Measurements from ENCODE around the gene MEN1.

MEN1 gene

DNA sequence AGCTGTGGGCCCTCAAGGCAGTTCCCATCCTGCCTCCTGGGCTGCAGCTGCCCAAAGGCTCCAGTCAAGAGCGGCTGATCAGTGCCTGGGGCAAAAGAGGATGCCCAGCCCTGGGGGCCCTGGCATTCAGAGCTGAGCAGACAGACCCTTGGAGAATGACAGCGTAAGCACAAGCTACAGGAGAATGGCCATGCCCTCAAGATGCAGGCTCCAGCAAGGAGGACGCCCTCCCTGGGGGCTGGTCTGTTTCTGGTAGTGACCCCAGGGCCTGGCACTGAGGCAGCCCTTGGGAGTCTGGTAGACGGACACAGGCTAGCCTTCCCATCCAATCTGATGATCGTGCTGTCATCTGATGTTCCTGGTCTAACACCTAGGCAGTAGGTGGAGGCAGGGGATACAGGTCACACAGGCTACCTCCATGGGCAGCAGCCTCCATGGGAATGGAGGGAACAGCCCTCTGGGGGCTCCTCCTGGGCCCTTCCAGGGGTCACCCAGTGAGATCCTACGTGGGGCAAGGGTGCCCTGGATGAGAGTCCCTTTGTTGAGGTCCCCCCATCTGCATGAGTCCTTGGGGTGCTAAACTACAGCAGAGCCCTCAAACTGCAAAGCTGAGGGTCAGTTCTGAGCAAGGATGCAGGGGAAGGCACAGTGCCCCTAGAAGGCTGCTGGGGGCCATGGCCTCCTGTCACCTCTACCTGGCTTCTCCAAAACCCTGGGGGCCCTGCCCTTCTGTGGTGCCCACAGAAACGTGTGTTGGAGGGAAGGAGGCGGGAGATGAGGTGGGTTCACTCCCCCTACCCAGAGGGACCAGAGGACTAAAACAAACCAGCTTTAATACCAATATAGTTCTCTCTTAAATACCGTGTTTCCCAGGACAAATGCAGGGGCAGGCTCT is 21.8 kb downstream of the MEN1 start:
- no peak for DNase-seq

DNA sequence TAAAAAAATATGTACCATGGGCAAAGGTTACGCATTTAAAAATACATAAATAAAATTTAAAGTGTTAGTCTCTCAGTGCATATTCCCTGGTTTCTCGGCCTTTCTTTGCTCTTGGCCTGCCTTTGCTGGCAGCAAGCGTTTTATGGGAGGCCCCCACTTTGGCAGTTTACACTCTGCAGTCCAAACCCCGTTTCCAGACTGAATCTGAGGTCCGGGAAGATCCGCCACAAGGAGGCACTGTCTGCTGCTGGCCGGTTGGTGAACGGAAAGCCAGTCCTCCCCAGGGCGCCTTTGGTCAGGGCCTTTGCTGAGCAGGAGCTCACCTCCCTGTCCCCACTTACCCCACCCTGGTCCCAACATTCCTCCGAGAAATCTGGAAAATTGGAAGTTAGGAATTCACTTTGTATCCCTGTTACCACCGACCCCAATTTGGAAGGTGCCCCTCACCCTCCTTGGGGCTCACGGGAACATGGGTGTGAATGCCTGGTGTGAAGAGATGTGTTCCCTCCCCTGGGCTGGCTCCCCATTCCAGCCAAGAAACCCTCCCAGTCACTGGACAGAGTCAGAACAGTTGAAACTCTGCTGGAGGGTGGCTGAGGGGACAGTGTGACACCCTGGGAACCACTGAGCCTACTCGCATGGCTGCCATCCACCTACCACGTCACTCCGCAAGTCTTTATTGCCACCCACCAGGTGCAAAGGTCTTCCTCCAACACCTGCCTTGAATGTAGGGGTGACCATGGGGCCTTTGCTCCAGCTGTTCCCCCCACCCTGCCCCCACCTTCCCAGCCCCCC is 22.6 kb downstream of the MEN1 start:
- DNase-seq = peak in 22 of 56 donors; percentile 10 to 59 (median 28)

DNA sequence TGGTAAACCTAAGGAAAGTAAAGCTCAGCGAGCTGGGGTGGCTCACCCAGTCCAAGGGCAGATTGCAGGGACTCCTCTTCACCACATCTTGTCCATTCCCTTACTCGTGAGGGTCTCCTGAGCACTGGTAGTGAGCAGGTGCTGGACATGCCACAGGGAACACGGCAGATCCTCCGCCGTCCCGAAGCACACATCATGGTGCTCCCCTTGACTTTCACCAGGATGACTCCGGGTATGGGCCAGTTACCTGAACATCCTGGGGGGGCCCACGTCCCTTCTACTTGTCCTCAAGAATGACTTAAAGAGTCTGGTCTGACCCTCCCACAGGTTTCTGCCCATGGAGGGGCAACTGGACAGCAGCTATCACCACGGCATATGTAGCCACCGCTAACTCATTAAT is 24.0 kb downstream of the MEN1 start:
- no peak for DNase-seq

DNA sequence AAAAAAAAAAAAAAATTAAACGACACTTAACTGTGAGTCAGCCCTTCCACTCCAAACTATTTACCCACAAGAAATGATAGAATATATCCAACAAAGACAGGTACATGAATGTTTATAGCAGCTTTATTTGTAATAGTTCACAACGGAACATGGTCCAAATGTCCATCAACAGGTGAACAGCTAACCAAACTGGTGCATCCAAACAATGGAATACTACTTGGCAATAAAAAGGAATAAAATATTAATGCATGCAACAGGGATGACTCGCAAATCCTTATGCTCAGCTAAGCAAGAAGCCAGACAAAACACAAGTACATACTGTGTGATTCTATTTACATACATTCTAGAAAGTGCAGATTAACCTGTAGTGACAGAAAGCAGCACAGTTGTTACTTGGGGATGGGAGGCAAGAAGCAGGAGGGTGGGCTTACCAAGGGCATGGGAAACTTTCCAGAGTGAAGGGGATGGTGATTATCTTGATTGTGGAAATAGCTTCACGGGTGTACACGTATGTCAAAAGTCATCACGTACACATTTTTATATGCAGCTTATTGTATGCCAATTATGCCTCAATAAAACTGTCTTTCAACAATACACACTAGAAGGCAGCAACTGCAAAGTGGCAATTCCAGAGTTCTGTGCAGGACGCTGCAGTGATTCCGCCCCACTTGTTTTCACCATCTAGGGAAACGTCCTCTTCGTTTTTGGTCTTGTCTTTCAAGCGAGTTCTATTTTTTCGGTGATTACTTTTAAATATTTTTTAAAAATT is 25.4 kb downstream of the MEN1 start:
- DNase-seq = no peak

DNA sequence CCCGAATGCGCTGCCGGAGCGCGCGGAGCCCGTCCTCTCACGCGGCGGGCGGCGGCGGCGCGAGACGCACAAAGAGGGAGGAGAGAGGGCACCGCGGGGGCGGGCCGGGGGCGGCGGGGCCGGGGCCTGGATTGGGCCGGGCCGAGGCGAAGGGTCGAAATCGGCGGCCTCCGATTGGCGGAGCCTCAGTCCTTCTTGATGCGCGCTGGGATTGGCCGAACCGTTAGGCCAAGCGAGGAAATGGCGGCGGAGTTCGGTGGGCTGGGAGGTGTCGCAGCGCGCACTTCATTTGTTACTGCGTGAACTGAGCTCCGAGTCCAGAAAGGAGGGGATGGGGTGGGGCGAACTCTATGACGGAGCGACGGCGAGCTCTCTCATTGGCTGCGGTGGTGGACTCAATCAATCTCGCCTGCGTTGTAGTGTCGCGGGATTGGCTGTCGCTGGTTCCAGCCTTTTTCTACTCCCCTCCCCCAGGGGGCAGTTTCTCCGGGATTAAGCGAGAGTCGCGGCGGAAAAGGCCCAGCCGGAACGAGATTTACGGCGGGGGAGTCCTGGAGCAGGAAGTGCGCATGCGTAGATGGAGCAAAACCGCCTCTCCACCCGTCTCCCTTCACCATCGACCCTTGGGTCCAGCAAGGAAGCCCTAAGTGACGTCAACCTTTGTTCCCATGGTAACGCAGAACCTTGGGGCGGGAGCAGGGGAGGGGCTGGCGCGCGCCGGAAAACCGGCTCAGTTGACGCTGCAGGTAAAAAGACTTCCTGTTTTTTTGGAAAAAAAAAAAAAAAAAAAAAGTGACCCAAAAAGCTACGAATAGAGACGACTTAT is 31.7 kb downstream of the MEN1 start, which contains the start of gene SF1:
TSS of gene SF1 (minus strand) at position 70 of the 826 bp plus-strand sequence. CDS start 150 bp downstream, outside the sequence.
- DNase-seq = peak; percentile 93 to 100 (median 99)

DNA sequence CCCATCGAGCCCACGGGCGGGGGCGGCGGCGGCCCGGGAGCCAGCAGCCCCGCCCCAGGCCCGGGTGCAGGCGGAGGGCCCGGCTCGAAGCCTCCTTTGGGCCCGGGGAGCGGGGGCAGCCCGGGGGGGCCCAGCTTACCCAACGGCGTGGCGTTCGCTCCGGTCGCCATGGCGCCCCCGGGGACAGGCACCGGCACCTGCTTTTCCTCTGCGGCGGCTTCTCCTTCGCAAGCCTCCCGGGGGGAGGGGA is 32.2 kb downstream of the MEN1 start:
- no peak for DNase-seq

DNA sequence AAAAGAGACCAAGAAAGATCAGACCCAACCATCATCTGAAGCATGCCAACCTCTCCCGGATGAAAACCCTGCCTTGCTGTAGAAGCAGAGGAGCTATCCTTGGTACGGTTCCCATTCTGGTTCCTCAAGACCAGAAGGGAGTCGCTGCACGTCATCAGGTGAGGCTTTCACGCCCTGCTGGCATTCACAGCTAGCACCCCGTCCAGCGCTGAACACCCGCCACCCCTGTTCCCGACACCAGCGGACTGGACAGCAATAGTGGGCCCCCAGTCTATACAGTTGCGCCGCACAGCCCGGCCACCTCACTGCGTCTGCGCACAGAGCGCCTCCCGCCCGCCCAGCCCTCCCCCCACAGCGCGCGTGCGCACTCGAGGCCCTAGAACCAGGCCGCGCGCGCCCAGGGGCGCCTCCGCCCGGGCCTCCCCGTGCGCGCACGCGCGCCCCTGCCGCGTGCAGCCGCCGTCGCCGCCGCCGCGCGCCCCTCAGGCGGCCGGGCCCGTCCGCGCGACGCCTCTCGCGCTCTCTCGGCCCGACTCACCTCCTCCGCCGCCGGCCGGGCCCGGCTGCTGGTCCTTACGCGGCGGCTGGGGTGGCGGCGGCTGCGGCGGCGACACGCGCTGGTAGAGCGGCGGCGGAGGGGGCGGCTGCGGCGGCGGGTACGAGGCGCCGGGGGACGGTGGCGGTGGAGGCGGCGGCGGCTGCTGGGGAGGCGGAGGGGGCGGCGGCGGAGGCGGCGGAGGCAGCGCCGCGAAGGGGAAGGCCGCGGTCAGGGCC is 32.7 kb downstream of the MEN1 start:
- peak in 50 of 56 donors; percentile 21 to 89 (median 72) for DNase-seq

DNA sequence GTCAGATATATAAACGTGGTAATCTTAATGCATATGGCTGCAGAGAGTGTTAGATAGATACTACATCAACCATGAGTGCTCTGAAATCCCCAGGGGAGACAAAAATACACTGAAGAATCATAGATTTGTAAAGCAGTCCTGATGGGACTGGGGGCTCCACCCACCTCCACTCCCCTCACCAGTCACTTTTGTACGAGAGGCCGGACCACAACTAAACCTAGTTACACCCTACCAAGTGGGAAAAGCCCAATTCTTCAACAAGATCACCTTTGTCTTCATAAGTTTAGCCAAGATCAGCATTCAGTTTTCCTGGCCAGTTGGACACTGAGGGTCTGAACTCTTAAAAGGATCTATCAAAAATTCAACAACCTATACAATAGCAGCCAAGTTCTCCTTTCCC is 33.5 kb downstream of the MEN1 start:
- DNase-seq = no peak

DNA sequence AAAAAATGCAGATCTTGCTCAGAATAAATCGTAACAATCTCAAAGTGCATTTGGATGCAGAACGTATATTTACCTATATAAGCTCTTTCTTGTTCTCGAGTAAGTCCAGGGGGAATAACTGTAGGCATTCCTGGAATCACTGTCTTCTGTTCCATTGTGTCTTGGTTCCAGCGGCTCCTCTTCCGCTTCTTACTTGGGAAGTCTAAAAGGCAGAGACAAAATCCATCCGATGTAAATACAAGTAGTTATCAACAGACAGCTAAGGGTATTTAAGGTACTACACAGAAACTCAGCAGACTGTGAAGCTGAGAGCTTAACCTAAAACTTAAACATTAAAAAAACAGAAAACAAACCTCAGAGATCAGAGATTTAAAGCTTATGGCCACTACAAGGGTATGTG is 33.9 kb downstream of the MEN1 start:
- no peak for DNase-seq

DNA sequence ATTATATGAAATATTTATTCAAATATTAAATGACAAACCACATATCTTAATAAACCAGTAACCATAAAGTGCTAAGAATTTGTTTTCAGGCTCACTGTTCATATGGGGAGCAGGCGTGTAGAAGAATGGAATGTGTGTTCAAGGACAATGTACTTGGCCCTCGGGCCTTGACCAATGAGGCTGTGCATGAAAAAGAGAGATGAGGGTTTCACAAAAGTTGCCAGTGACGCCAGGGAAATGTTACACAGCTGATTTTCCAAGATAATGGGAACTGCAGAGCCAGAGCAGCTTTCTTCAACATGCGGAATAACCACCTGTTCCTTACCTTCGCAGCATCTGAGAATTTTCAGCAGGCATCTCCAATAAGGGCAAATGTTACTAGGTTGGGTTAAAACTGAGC is 36.2 kb downstream of the MEN1 start:
- no peak for DNase-seq

DNA sequence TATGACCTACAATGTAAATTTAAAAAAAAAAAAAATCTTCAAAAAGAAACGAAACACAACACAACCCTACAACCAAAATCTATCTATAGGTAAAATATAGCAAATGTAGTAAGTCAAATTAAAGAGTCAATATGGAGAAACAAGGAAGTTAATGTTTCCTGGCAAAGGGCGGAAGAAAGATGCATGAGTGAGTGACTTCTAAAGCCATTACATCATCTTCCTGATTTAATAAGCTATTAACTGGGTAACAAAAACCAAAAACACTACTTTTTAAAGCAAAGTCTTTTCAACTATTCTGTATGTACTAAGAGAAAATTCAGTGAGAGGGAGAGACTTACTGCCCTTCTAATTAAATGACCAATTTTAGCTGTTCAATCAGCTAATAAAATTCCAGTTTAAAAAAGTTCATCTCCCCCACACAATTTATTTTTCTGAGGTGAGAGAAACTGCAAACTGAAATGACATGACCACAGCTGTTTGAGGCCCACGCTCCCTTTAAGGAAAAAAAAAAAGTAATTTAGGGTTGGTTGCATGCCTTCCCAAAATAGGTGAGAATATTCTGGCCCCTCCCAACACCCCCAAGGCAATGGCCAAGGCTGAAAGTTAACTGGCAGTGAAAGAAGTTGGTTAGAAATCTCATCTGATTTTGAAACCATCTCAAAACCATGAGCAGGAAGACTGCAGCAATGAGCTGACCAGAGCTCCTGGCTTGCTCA is 37.9 kb downstream of the MEN1 start:
- DNase-seq = no peak

DNA sequence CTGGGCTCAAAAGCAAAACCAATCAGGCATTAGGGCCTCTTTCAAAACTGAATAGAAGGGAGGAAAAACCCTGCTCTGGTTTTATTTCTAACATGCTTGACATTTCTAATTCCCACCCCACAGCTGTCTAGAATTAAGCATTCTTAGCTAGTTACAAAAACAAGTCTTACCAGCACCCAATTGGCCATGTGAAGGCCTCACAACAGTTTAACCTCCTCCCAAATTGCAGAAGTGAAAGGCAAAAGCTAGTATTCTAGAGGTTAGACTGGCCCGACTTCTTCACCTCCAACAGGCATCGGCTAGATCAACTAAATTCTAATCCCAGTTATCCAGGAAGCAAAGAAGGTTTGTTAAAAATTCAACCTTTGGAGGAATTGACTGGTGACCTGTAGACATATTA is 38.5 kb downstream of the MEN1 start:
- no peak for DNase-seq

DNA sequence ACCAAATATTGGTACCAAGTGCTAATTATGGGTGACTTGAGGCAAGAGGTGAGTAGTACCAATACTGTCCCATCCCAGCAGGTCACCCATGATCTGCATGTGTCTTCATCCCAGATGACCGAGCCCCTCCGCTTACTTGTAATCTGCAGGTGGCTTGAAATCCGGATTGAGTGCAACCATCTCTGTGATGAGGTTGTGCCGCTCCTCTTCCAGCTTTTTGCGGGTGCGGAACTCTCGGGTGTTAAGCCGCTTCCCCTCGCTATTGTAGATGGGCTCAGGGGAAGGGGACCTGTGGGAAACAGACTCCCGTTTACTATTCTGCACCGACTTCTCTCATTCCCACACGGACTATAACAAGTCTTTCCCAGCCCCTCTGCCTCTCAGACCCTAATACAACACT is 40.2 kb downstream of the MEN1 start:
- DNase-seq = no peak

DNA sequence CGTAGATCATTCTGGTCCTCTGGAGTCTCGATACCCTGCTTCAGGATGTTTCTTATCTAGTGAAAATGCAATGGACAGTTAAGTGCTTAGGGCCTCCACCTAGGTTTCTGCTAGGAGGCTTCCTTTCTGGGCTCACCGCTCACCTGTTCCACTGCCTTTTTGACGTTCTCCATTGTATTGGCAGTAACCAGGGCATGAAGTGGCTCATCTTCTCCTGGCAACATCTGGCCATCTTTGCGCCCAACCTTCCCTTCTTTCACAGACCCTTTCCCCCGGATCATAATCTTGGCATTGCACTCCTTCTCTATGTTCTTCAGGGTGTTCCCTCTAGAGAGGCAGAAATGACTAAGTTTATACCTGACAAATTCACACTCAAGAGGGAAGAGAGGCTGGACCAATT is 41.1 kb downstream of the MEN1 start:
- DNase-seq = no peak

DNA sequence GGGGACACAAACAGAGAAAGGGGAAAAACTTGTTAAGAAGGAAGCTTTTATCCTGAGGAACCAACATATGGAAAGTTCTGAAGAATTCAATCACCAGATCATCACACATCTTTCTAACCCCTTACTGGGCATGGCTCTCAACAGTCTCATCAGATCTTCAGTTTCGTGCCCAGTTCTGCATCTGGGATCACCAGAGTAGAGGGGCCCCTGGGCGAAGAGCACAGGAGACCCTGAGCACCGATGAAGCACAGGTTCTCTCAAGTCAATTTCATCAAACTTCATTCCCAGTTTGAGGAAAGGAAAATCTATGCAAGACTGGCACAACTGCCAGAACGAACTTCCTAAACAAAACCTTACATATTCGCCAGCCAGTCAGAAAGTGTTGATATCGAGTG is 42.1 kb downstream of the MEN1 start:
- no peak for DNase-seq

DNA sequence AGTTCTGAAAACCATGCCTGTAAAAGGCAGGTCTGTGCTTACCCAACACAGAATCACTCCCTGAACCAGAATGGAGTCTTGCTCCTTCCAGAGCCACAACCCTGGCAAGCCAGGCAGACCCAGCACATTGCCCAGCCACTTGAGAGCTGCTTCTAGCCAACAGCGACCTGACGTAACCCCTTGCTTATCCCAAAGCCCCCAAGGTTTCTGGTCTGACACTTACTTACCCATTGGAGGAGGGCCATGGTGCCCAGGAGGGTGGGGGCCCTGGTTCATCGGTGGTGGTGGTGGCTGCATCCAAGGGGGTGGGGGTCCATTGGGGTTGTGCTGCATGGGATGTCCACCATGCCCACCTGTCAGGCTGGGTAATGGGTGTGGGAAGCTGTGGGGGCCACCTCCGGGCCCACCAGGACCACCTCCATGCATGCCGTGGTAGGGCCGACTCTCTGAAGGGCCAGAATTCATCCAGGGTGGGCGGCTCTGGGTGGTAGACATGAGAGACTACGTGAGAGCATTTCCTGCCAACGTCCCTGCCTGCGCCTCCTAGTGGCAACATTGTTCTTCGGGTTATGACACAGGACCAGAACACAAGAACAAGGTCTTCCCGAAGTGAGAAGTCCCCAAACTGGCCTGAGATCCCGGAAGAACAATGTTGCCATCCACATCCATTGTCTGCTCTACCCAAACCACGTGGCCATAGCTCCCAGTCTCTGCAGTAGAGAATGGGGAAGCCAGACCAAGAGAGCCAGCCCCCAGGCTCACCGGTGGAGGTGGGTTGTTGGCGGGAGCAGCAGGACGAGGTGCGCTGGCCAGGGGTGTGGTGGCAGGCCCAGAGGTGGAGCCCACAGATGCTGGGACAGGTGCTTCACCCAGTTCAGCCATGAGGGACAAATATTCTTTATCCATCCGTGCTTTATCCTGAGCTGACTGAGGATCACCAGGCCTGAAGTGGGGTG is 42.7 kb downstream of the MEN1 start:
- DNase-seq = peak in 21 of 56 donors; percentile 9 to 66 (median 22)

DNA sequence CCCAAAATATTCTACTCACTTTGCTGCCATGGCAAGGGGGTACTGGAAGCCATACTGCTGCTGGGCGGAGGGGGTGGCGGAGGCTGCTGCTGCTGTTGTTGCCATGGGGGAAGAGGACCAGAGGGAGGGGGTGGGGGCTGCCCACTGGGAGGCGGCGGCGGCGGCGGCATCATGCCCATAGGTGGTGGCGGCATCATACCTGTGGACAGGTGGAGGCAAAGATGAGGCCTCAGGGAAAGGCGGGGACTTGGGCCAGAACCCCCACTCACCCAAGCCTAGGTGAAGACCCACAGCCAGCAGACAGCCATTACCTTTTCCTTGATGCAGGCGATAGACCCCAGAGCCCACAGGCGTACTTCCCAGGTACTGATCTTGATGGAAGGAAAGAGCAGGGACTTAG is 43.5 kb downstream of the MEN1 start:
- DNase-seq = no peak
